Measurements from ENCODE around the gene VTI1A. TPM values are rescaled to one million over a fixed set of nuclear protein-coding genes. Genes with fewer than 3 reads are reported as not detected.
A peak's percentile ranks its signal among the peaks of the same experiment; 100 is the strongest.

The VTI1A gene
- total and polyA plus RNA-seq, 8 donors: 7.3 to 20.2 (median 11.6) TPM

GRCh38 chr10:112783351-112784021 lies 336.5 kb downstream of the VTI1A start:
- H3K27me3 ChIP-seq: no peaks in the 10 kb centered on the region
- intact Hi-C loops (cut with DNase I): no loop called here
- no peak for FAIRE-seq
- peaks cover 3 to 16% (median 5%) of the 10 kb centered on the region in 3 donors for H3K4me1 ChIP-seq
- no peaks in the 10 kb centered on the region for H3K9me3 ChIP-seq
- peak overlapping the region in 2 of 4 donors; percentile 18 to 24 for H3K27ac ChIP-seq
- no peak overlapping the region for H3K4me3 ChIP-seq
- H3K36me3 ChIP-seq: no peaks in the 10 kb centered on the region
- ATAC-seq: peak in 3 of 4 donors; percentile 51 to 65 (median 65)
- 44 to 46% methylated on average over 14 of the region's 14 CpGs for WGBS, 2 donors
- DNase-seq: no peak
- TF ChIP-seq CTCF (IDR thresholded peaks at IDR 0.05): no peak

GRCh38 chr10:112784022-112784461 lies 337.0 kb downstream of the VTI1A start:
- no peaks in the 10 kb centered on the region for H3K27me3 ChIP-seq
- H3K27ac ChIP-seq: peak overlapping the region in 2 of 4 donors; percentile 18 to 24
- no peaks in the 10 kb centered on the region for H3K9me3 ChIP-seq
- 21 to 28% methylated on average over 8 of the region's 8 CpGs for WGBS, 2 donors
- DNase-seq: no peak
- FAIRE-seq: no peak
- H3K36me3 ChIP-seq: no peaks in the 10 kb centered on the region
- intact Hi-C loops (cut with DNase I): no loop called here
- peaks cover 2 to 11% (median 3%) of the 10 kb centered on the region in 3 donors for H3K4me1 ChIP-seq
- no peak overlapping the region for H3K4me3 ChIP-seq
- no peak for TF ChIP-seq CTCF (IDR thresholded peaks at IDR 0.05)
- ATAC-seq: peak in 2 of 4 donors; percentile 15 to 20

- intact Hi-C loops (cut with DNase I): no loop called here
- ATAC-seq: no peak
Observed at GRCh38 chr10:112785089-112785488, 338.1 kb downstream of the VTI1A start.

GRCh38 chr10:112789248-112789647 lies 342.2 kb downstream of the VTI1A start:
- no peak overlapping the region for H3K27ac ChIP-seq
- ATAC-seq (no peak), DNase-seq (no peak), FAIRE-seq (no peak)
- intact Hi-C loops (cut with DNase I): no loop called here
- H3K27me3 ChIP-seq: no peaks in the 10 kb centered on the region
- H3K36me3 ChIP-seq: no peaks in the 10 kb centered on the region
- no peaks in the 10 kb centered on the region for H3K9me3 ChIP-seq
- no peak for TF ChIP-seq CTCF (IDR thresholded peaks at IDR 0.05)
- no peak overlapping the region for H3K4me3 ChIP-seq
- H3K4me1 ChIP-seq: peaks cover 0 to 5% (median 0%) of the 10 kb centered on the region in 3 donors

More at GRCh38 chr10:112785089-112785488, 338.1 kb downstream of the VTI1A start:
- Histone ChIP-seq H3K9me3 (no peaks in the 10 kb centered on the region), H3K36me3 (no peaks in the 10 kb centered on the region), H3K4me1 (peaks cover 0 to 8% (median 0%) of the 10 kb centered on the region in 3 donors), H3K4me3 (no peak overlapping the region), H3K27me3 (no peaks in the 10 kb centered on the region), H3K27ac (no peak overlapping the region)
- FAIRE-seq (no peak), DNase-seq (no peak)
- TF ChIP-seq CTCF (IDR thresholded peaks at IDR 0.05): no peak

- 96 to 100% methylated on average over 1 of the region's 1 CpG for WGBS, 2 donors
- intact Hi-C loops (cut with DNase I): no loop called here
Observed at GRCh38 chr10:112790030-112790429, 343.0 kb downstream of the VTI1A start.

More at GRCh38 chr10:112790030-112790429, 343.0 kb downstream of the VTI1A start:
- Histone ChIP-seq H3K9me3 (no peaks in the 10 kb centered on the region), H3K27ac (no peak overlapping the region), H3K4me3 (no peak overlapping the region), H3K4me1 (peaks cover 0 to 5% (median 0%) of the 10 kb centered on the region in 3 donors), H3K36me3 (no peaks in the 10 kb centered on the region), H3K27me3 (no peaks in the 10 kb centered on the region)
- TF ChIP-seq CTCF (IDR thresholded peaks at IDR 0.05): no peak
- DNase-seq (no peak), FAIRE-seq (no peak), ATAC-seq (no peak)

All from pancreas (tissue), 10 donors.